Measurements from ENCODE around the gene CPTP. TPM values are rescaled to one million over a fixed set of nuclear protein-coding genes. Genes with fewer than 3 reads are reported as not detected.

CPTP gene
- total and polyA plus RNA-seq, 7 experiments from 2014 or later, result 11.5 to 29.3 (median 19.1) TPM

- no peaks in the 10 kb centered on the region for H3K4me1 ChIP-seq (ENCODE audit: control insufficient read depth in 2 of 2, insufficient read depth in 2 of 2, low read length in 2 of 2)
- no peak overlapping the region for H3K4me3 Mint-ChIP-seq
- ChIA-PET CTCF (interaction anchor here (1.0 to 2.8 kb wide), 4 partner anchors 168 to 308 kb away, joined by 3 to 29 read pairs (median 5); no protein-coding TSS in a partner anchor), POLR2A (interaction anchor here (0.9 to 1.3 kb wide), 2 partner anchors 11 to 170 kb away, joined by 3 to 6 read pairs; no protein-coding TSS in a partner anchor)
- no peaks in the 10 kb centered on the region for H3K27me3 ChIP-seq (ENCODE audit: control insufficient read depth in 2 of 2, insufficient read depth in 2 of 2, low read length in 2 of 2)
- intact Hi-C loops (cut with micrococcal nuclease), result loop anchor here (2.0 to 5.0 kb wide), 2 partner anchors 308 to 310 kb away; partner anchors contain the start of gene PERM1 (in 1 of the 2)
- no peak overlapping the region for H3K27ac Mint-ChIP-seq
- no peak overlapping the region for H3K4me3 ChIP-seq (ENCODE audit: low read length)
- no peaks in the 10 kb centered on the region for H3K27me3 Mint-ChIP-seq
- H3K9me3 ChIP-seq (ENCODE audit: control insufficient read depth in 2 of 3, low read length in 3 of 3), result no peaks in the 10 kb centered on the region
- ATAC-seq (no peak), DNase-seq (no peak)
- H3K4me1 Mint-ChIP-seq, result peaks cover 0 to 4% (median 0%) of the 10 kb centered on the region in 7 donors
- peaks cover 0 to 7% (median 0%) of the 10 kb centered on the region in 3 experiments for H3K36me3 ChIP-seq (ENCODE audit: control insufficient read depth in 2 of 3, insufficient read depth in 3 of 3, low read length in 3 of 3)
- peaks cover 0 to 2% (median 0%) of the 10 kb centered on the region in 5 donors for H3K36me3 Mint-ChIP-seq
- H3K27ac ChIP-seq (ENCODE audit: low read depth, low read length), result no peak overlapping the region
- no peaks in the 10 kb centered on the region for H3K9me3 Mint-ChIP-seq
These were observed 32.2 kb upstream of the CPTP start for GRCh38 chr1:1292442-1292779.

- Histone ChIP-seq H3K4me3 (ENCODE audit: low read length) (no peak overlapping the region), H3K27ac (ENCODE audit: low read depth, low read length) (no peak overlapping the region), H3K36me3 (ENCODE audit: control insufficient read depth in 2 of 3, insufficient read depth in 3 of 3, low read length in 3 of 3) (peaks cover 0 to 8% (median 0%) of the 10 kb centered on the region in 3 experiments), H3K9me3 (ENCODE audit: control insufficient read depth in 2 of 3, low read length in 3 of 3) (no peaks in the 10 kb centered on the region), H3K4me1 (ENCODE audit: control insufficient read depth in 2 of 2, insufficient read depth in 2 of 2, low read length in 2 of 2) (no peaks in the 10 kb centered on the region), H3K27me3 (ENCODE audit: control insufficient read depth in 2 of 2, insufficient read depth in 2 of 2, low read length in 2 of 2) (no peaks in the 10 kb centered on the region)
- Mint-ChIP-seq H3K4me3 (no peak overlapping the region), H3K27ac (no peak overlapping the region), H3K4me1 (peaks cover 0 to 4% (median 0%) of the 10 kb centered on the region in 7 donors), H3K36me3 (peaks cover 0 to 2% (median 0%) of the 10 kb centered on the region in 5 donors), H3K27me3 (no peaks in the 10 kb centered on the region), H3K9me3 (no peaks in the 10 kb centered on the region)
- POLR2A ChIA-PET, result interaction anchor here (1.3 kb wide), 1 partner anchor 10 kb away, joined by 3 read pairs; no protein-coding TSS in a partner anchor
- CTCF ChIA-PET, result no interaction called here
- intact Hi-C loops (cut with micrococcal nuclease), result loop anchor here (2.0 to 5.0 kb wide), 2 partner anchors 308 to 311 kb away; partner anchors contain the start of gene PERM1 (in 1 of the 2)
- DNase-seq (no peak), ATAC-seq (no peak)
These were observed 31.8 kb upstream of the CPTP start for GRCh38 chr1:1292851-1293250.

- Histone ChIP-seq H3K27ac (ENCODE audit: low read depth, low read length) (no peak overlapping the region), H3K36me3 (ENCODE audit: control insufficient read depth in 2 of 3, insufficient read depth in 3 of 3, low read length in 3 of 3) (peaks cover 0 to 11% (median 0%) of the 10 kb centered on the region in 3 experiments), H3K9me3 (ENCODE audit: control insufficient read depth in 2 of 3, low read length in 3 of 3) (no peaks in the 10 kb centered on the region), H3K4me3 (ENCODE audit: low read length) (no peak overlapping the region), H3K4me1 (ENCODE audit: control insufficient read depth in 2 of 2, insufficient read depth in 2 of 2, low read length in 2 of 2) (no peaks in the 10 kb centered on the region), H3K27me3 (ENCODE audit: control insufficient read depth in 2 of 2, insufficient read depth in 2 of 2, low read length in 2 of 2) (no peaks in the 10 kb centered on the region)
- no peak for ATAC-seq
- peaks cover 0 to 2% (median 0%) of the 10 kb centered on the region in 5 donors for H3K36me3 Mint-ChIP-seq
- H3K27me3 Mint-ChIP-seq, result no peaks in the 10 kb centered on the region
- ChIA-PET POLR2A (no interaction called here), CTCF (no interaction called here)
- DNase-seq, result no peak
- intact Hi-C loops (cut with micrococcal nuclease), result loop anchor here (2.0 to 5.0 kb wide), 2 partner anchors 309 to 311 kb away; partner anchors contain the start of gene PERM1 (in 1 of the 2)
- no peaks in the 10 kb centered on the region for H3K9me3 Mint-ChIP-seq
- no peak overlapping the region for H3K4me3 Mint-ChIP-seq
- no peak overlapping the region for H3K27ac Mint-ChIP-seq
- H3K4me1 Mint-ChIP-seq, result peaks cover 0 to 4% (median 0%) of the 10 kb centered on the region in 7 donors
These were observed 31.0 kb upstream of the CPTP start for GRCh38 chr1:1293263-1294249.

- no peak overlapping the region for H3K27ac Mint-ChIP-seq
- H3K4me1 ChIP-seq (ENCODE audit: control insufficient read depth in 2 of 2, insufficient read depth in 2 of 2, low read length in 2 of 2), result no peaks in the 10 kb centered on the region
- no peak overlapping the region for H3K27ac ChIP-seq (ENCODE audit: low read depth, low read length)
- intact Hi-C loops (cut with micrococcal nuclease), result loop anchor here in 1 of 2 donors (5.0 kb wide), 1 partner anchor 312 kb away; the partner anchor contains the start of gene PERM1
- POLR2A ChIA-PET, result no interaction called here
- peaks cover 0 to 2% (median 0%) of the 10 kb centered on the region in 5 donors for H3K36me3 Mint-ChIP-seq
- no peaks in the 10 kb centered on the region for H3K27me3 Mint-ChIP-seq
- H3K9me3 ChIP-seq (ENCODE audit: control insufficient read depth in 2 of 3, low read length in 3 of 3), result no peaks in the 10 kb centered on the region
- H3K27me3 ChIP-seq (ENCODE audit: control insufficient read depth in 2 of 2, insufficient read depth in 2 of 2, low read length in 2 of 2), result no peaks in the 10 kb centered on the region
- no peak overlapping the region for H3K4me3 Mint-ChIP-seq
- H3K36me3 ChIP-seq (ENCODE audit: control insufficient read depth in 2 of 3, insufficient read depth in 3 of 3, low read length in 3 of 3), result peaks cover 0 to 11% (median 0%) of the 10 kb centered on the region in 3 experiments
- DNase-seq (no peak), ATAC-seq (no peak)
- H3K4me1 Mint-ChIP-seq, result peaks cover 0 to 4% (median 0%) of the 10 kb centered on the region in 7 donors
- H3K9me3 Mint-ChIP-seq, result no peaks in the 10 kb centered on the region
- CTCF ChIA-PET, result interaction anchor here (0.6 to 0.9 kb wide), 2 partner anchors 75 to 172 kb away, joined by 3 to 5 read pairs; no protein-coding TSS in a partner anchor
- H3K4me3 ChIP-seq (ENCODE audit: low read length), result no peak overlapping the region
These were observed 30.2 kb upstream of the CPTP start for GRCh38 chr1:1294250-1294890.

- DNase-seq (no peak), ATAC-seq (no peak)
- CTCF ChIA-PET, result interaction anchor here (0.9 kb wide), 1 partner anchor 173 kb away, joined by 3 read pairs; no protein-coding TSS in a partner anchor
- Histone ChIP-seq H3K27me3 (ENCODE audit: control insufficient read depth in 2 of 2, insufficient read depth in 2 of 2, low read length in 2 of 2) (no peaks in the 10 kb centered on the region), H3K36me3 (ENCODE audit: control insufficient read depth in 2 of 3, insufficient read depth in 3 of 3, low read length in 3 of 3) (peaks cover 0 to 11% (median 0%) of the 10 kb centered on the region in 3 experiments), H3K4me3 (ENCODE audit: low read length) (no peak overlapping the region), H3K27ac (ENCODE audit: low read depth, low read length) (no peak overlapping the region), H3K9me3 (ENCODE audit: control insufficient read depth in 2 of 3, low read length in 3 of 3) (no peaks in the 10 kb centered on the region), H3K4me1 (ENCODE audit: control insufficient read depth in 2 of 2, insufficient read depth in 2 of 2, low read length in 2 of 2) (no peaks in the 10 kb centered on the region)
- POLR2A ChIA-PET, result no interaction called here
- Mint-ChIP-seq H3K4me1 (peaks cover 0 to 5% (median 0%) of the 10 kb centered on the region in 7 donors), H3K9me3 (no peaks in the 10 kb centered on the region), H3K27me3 (no peaks in the 10 kb centered on the region), H3K27ac (no peak overlapping the region), H3K4me3 (no peak overlapping the region), H3K36me3 (no peaks in the 10 kb centered on the region)
- intact Hi-C loops (cut with micrococcal nuclease), result no loop called here
These were observed 29.3 kb upstream of the CPTP start for GRCh38 chr1:1295154-1295923.

Data from naive thymus-derived CD4-positive, alpha-beta T cell (primary cell).